GM12878 (cell line): ENCODE results near the gene GZMM. TPM values are rescaled to one million over a fixed set of nuclear protein-coding genes. Genes with fewer than 3 reads are reported as not detected.
A peak's percentile ranks its signal among the peaks of the same experiment; 100 is the strongest.

Source experiments
- ATAC-seq: fragments of 200-7000 bp; cut with Tn5 transposase; 3 replicates; pipeline ENCODE4 v1.9.1; 2020; ENCODE audit warnings: mild to moderate bottlenecking, moderate library complexity
- BruUV-seq: library from RNA; stranded (reverse); fragments of 400-500 nt; replicated peaks from 2 replicates; lab custom pipeline; 2021; lab: Mats Ljungman, UMichigan
- CTCF ChIA-PET: fragments of 300-600 bp; sonication (Branson Sonifier 250); formaldehyde crosslinking; extraction: SDS; loops from one replicate; lab custom pipeline; 2021; ENCODE audit warnings: inconsistent platforms; lab: Yijun Ruan, JAX
- POLR2A ChIA-PET: fragments of 350-600 bp; formaldehyde crosslinking; extraction: SDS; loops from one replicate; lab custom pipeline; 2021; ENCODE audit warnings: inconsistent platforms; lab: Charles Lee
- RAD21 ChIA-PET: fragments of 300-600 bp; sonication (Branson Sonifier 250); formaldehyde crosslinking; loops from one replicate; lab custom pipeline; 2023; ENCODE audit warnings: antibody characterized with exemption; ENCODE audit not compliant: unreplicated experiment; lab: Charles Lee
- SMC1A ChIA-PET: fragments of 300-600 bp; sonication (Branson Sonifier 250); formaldehyde crosslinking; loops from one replicate; lab custom pipeline; 2023; ENCODE audit not compliant: unreplicated experiment, uncharacterized antibody; lab: Charles Lee
- DNase-seq: peaks from one replicate; pipeline ENCODE4 v3.0.0-alpha.2; 2011; ENCODE audit warnings: low read depth, low spot score
- FAIRE-seq: peaks from 3 replicates; lab custom pipeline; 2011; peaks lifted over from hg19 to GRCh38; lab: Jason Lieb, UNC
- H2AFZ ChIP-seq: 2 replicates; pipeline ENCODE4 v1.6.0; 2011; ENCODE audit warnings: low read depth, low read length, control low read depth; ENCODE audit not compliant: control insufficient read depth
- H3K27ac ChIP-seq: 2 replicates; pipeline ENCODE4 v1.5.1; 2011; ENCODE audit warnings: control low read depth; ENCODE audit not compliant: control insufficient read depth, insufficient read depth
- H3K27me3 ChIP-seq, 2 experiments: replicated peaks in 1 of 2; 2 replicates each; pipeline versions ENCODE4 v1.6.0 to v1.6.1; 2011; ENCODE audit warnings: low read length in 1 of 2; ENCODE audit not compliant: control insufficient read depth in 2 of 2, insufficient read depth in 2 of 2
- H3K36me3 ChIP-seq, 2 experiments: 2 replicates each; pipeline ENCODE4 v1.5.1; 2011; ENCODE audit warnings: low read length in 1 of 2; ENCODE audit not compliant: control insufficient read depth in 2 of 2, insufficient read depth in 2 of 2
- H3K4me1 ChIP-seq: 2 replicates; pipeline ENCODE4 v1.6.1; 2011; ENCODE audit warnings: mild to moderate bottlenecking, low read length, moderate library complexity, mixed read lengths; ENCODE audit not compliant: control insufficient read depth, insufficient read depth
- H3K4me2 ChIP-seq: 2 replicates; pipeline ENCODE4 v1.6.0; 2011; ENCODE audit warnings: control low read depth; ENCODE audit not compliant: control insufficient read depth, insufficient read depth
- H3K4me3 ChIP-seq: fragments of 200-600 bp; sonication (generic); 2 replicates; pipeline ENCODE4 v1.5.1; 2016
- H3K79me2 ChIP-seq: 2 replicates; pipeline ENCODE4 v1.6.0; 2011; ENCODE audit warnings: low read length; ENCODE audit not compliant: control insufficient read depth, insufficient read depth
- H3K9ac ChIP-seq: 2 replicates; pipeline ENCODE4 v1.8.0; 2011; ENCODE audit warnings: low read length, control low read depth, mixed read lengths; ENCODE audit not compliant: control insufficient read depth, insufficient read depth
- H3K9me3 ChIP-seq: replicated peaks from 3 replicates; pipeline ENCODE4 v1.5.1; 2011; ENCODE audit warnings: mild to moderate bottlenecking, low read length; ENCODE audit not compliant: control insufficient read depth, insufficient read depth
- H4K20me1 ChIP-seq: 2 replicates; pipeline ENCODE4 v1.6.0; 2011; ENCODE audit not compliant: control insufficient read depth, insufficient read depth
- BCL11A ChIP-seq: IDR thresholded peaks from 2 replicates; pipeline ENCODE4 v1.6.1; 2011; ENCODE audit warnings: low read depth, low read length
- CHD1 ChIP-seq: IDR thresholded peaks from 2 replicates; pipeline ENCODE4 v1.6.1; 2012; ENCODE audit warnings: low read depth, low read length, improper control_type of control experiment
- EGR1 ChIP-seq, 2 experiments: IDR thresholded peaks; 1 replicate in 1 of 2; 2 replicates in 1 of 2; pipeline ENCODE4 v1.6.1; 2011 to 2012; ENCODE audit warnings: low read depth in 2 of 2, low read length in 2 of 2, borderline replicate concordance in 1 of 2, mild to moderate bottlenecking in 1 of 2, moderate library complexity in 1 of 2
- MEF2B ChIP-seq: fragments of 450-650 bp; IDR thresholded peaks from 2 replicates; pipeline ENCODE4 v1.6.1; 2018; ENCODE audit warnings: mild to moderate bottlenecking, moderate library complexity; ENCODE audit not compliant: partially characterized antibody, poor library complexity, severe bottlenecking
- RAD21 ChIP-seq: IDR thresholded peaks from 2 replicates; pipeline ENCODE4 v1.6.1; 2011; ENCODE audit warnings: mild to moderate bottlenecking, low read depth, low read length, moderate library complexity; ENCODE audit not compliant: insufficient read depth
- SMARCA5 ChIP-seq: fragments of 450-650 bp; IDR thresholded peaks from 2 replicates; pipeline ENCODE4 v1.6.1; 2017; ENCODE audit warnings: mild to moderate bottlenecking
- SP1 ChIP-seq: IDR thresholded peaks from one replicate; pipeline ENCODE4 v1.6.1; 2011; ENCODE audit warnings: low read depth, low read length
- TARDBP ChIP-seq: IDR thresholded peaks from 2 replicates; pipeline ENCODE4 v1.6.1; 2016; ENCODE audit warnings: borderline replicate concordance
- TCF3 ChIP-seq: IDR thresholded peaks from 2 replicates; pipeline ENCODE4 v1.6.1; 2012; ENCODE audit warnings: low read depth, mild to moderate bottlenecking, low read length, borderline replicate concordance; ENCODE audit not compliant: insufficient read depth
- ZNF217 ChIP-seq: fragments of 450-650 bp; IDR thresholded peaks from 2 replicates; pipeline ENCODE4 v1.6.1; 2017; ENCODE audit warnings: antibody characterized with exemption, mild to moderate bottlenecking
- ZSCAN29 ChIP-seq: fragments of 450-650 bp; IDR thresholded peaks from 2 replicates; pipeline ENCODE4 v1.6.1; 2017; ENCODE audit warnings: mild to moderate bottlenecking, moderate library complexity
- WGBS: methylation state at CpG from one replicate; pipeline ENCODE4 v1.1.6; 2016; ENCODE audit warnings: low lambda C conversion rate; ENCODE audit not compliant: insufficient replicate concordance, insufficient coverage; ENCODE audit errors: missing lambda C conversion rate; 5-methylcytosine and 5-hydroxymethylcytosine counted together
- in situ Hi-C: fragments of 300-500 bp; cut with MboI; formaldehyde crosslinking; loops from 9 replicates; pipeline ENCODE4 v1.14.3; 2018; ENCODE audit warnings: mixed read lengths
- intact Hi-C: fragments of 100-400 bp; cut with micrococcal nuclease; formaldehyde crosslinking; loops from one replicate; pipeline ENCODE4 v1.14.2; 2022; ENCODE audit not compliant: unreplicated experiment
- polyA plus RNA-seq, 11 experiments: library from polyadenylated mRNA; depleted of rRNA in 4 of 11; unstranded in 6 of 11; stranded (reverse) in 5 of 11; fragments of >200 nt; fragmentation: Nextera tagmentation in 4 of 11; fragmentation: Illumina TruSeq in 1 of 11; extraction: Ambion mirVana in 4 of 11; extraction: Trizol in 1 of 11; gene quantifications; 1 replicate in 1 of 11; 2 replicates in 10 of 11; pipeline versions ENCODE4 v1.2.1 to v1.2.3, GENCODE V29; 2011 to 2016; ENCODE audit warnings: inconsistent platforms in 2 of 11, missing spikeins in 2 of 11, low read depth in 1 of 11
- total RNA-seq, 4 experiments: library from RNA; depleted of rRNA in 3 of 4; stranded (reverse); fragments of >200 nt in 3 of 4; fragmentation: Illumina TruSeq in 1 of 4; extraction: Trizol in 1 of 4; gene quantifications; 2 replicates each; pipeline versions ENCODE4 v1.2.1 to v1.2.3, GENCODE V29; 2013 to 2021
- TF ChIP-seq, protein P1 (sequence below): IDR thresholded peaks from 2 replicates; pipeline ENCODE4 v1.6.1; 2011; ENCODE audit warnings: mild to moderate bottlenecking, low read depth, low read length, moderate library complexity; ENCODE audit not compliant: insufficient replicate concordance
- TF ChIP-seq, protein P2 (sequence below), 3 experiments: IDR thresholded peaks in 2 of 3; conservative IDR thresholded peaks in 1 of 3; 2 replicates each; pipeline ENCODE4 v1.5.1; 2011; ENCODE audit warnings: low read depth in 3 of 3, low read length in 3 of 3, mild to moderate bottlenecking in 3 of 3, control low read depth in 2 of 3, moderate library complexity in 2 of 3, inconsistent platforms in 1 of 3, mixed read lengths in 1 of 3; ENCODE audit not compliant: control insufficient read depth in 2 of 3, insufficient read depth in 1 of 3; ENCODE audit errors: extremely low read depth in 1 of 3
- TF ChIP-seq, protein P3 (sequence below): fragments of 450-650 bp; IDR thresholded peaks from 2 replicates; pipeline ENCODE4 v1.6.1; 2017; ENCODE audit warnings: mild to moderate bottlenecking

Gene GZMM
- total and polyA plus RNA-seq, 10 of the 15 experiments (the other 5 are each of a cell fraction or from before 2014, with no cell fraction given), result 0.09 to 0.48 (median 0.23) TPM; not detected in 7

DNA sequence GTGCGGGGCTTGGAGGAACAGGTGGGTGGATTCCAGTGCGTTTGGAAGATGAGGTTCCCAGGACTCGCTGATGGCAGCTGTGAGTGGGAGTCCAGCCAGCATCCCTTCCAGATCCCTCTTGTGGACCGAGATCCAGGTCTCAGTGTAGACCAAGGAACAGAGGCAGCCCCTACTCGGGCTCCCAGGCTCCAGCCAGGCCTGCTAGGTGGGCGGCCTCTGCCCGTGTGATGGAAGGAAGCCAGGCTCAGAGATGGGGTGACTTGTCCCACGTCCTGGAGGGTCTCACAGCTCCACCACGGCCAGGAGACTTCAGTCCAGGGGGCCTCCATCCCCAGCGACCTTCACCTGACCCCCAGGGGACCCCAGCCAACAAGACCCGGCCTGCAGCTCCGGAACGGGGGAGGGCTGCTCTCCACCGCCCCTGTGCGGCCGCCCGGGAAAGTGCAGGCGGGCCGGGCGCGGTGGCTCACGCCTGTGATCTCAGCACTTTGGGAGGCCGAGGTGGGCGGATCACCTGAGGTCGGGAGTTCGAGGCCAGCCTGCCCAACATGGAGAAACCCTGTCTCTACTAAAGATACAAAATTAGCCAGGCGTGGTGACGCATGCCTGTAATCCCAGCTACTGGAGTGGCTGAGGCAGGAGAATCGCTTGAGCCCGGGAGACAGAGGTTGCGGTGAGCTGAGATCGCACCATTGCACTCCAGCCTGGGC is 48.3 kb upstream of the GZMM start:
- Histone ChIP-seq H3K4me3 (no peak overlapping the region), H3K4me1 (no peaks in the 10 kb centered on the region), H3K27me3 (no peaks in the 10 kb centered on the region; a peak in 1 of 4 replicates), H3K4me2 (no peak overlapping the region), H3K36me3 (no peaks in the 10 kb centered on the region), H3K27ac (no peak overlapping the region), H3K9me3 (no peaks in the 10 kb centered on the region; the same call in 2 of the 3 replicates), H3K9ac (no peak overlapping the region), H4K20me1 (no peaks in the 10 kb centered on the region), H3K79me2 (no peaks in the 10 kb centered on the region), H2AFZ (no peak overlapping the region)
- FAIRE-seq (no peak), ATAC-seq (peak; percentile 63), DNase-seq (no peak)
- ChIA-PET RAD21 (no interaction called here), POLR2A (no interaction called here), SMC1A (interaction anchor here (0.6 kb wide), 1 partner anchor 14 kb away, joined by 3 read pairs; no protein-coding TSS in a partner anchor), CTCF (interaction anchor here (1.3 to 2.8 kb wide), 2 partner anchors 10 to 11 kb away, joined by 4 to 12 read pairs; no protein-coding TSS in a partner anchor)
- in situ Hi-C loops (no loop called here), intact Hi-C loops (no loop called here)
- no TSS peak for BruUV-seq
- WGBS, result 20% methylated on average over 32 of the region's 32 CpGs
- TF ChIP-seq CHD1 (no peak), TCF3 (no peak), ZNF217 (peak; percentile 69; the same call in 1 of the 2 replicates), RAD21 (peak; percentile 23; the same call in 1 of the 2 replicates), EGR1 (IDR thresholded peaks at IDR 0.05; ENCODE audit: borderline replicate concordance in 1 of 2, low read depth in 2 of 2, low read length in 2 of 2) (peak in 1 of 2 experiments; percentile 42; a peak in 1 of 3 replicates), MEF2B (peak; percentile 25), ZSCAN29 (no peak), BCL11A (no peak), SP1 (no peak), TARDBP (no peak), SMARCA5 (peak; percentile 82)
- TF ChIP-seq, protein P1, sequence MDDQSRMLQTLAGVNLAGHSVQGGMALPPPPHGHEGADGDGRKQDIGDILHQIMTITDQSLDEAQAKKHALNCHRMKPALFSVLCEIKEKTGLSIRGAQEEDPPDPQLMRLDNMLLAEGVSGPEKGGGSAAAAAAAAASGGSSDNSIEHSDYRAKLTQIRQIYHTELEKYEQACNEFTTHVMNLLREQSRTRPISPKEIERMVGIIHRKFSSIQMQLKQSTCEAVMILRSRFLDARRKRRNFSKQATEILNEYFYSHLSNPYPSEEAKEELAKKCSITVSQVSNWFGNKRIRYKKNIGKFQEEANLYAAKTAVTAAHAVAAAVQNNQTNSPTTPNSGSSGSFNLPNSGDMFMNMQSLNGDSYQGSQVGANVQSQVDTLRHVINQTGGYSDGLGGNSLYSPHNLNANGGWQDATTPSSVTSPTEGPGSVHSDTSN, result no peak
- TF ChIP-seq, protein P2, sequence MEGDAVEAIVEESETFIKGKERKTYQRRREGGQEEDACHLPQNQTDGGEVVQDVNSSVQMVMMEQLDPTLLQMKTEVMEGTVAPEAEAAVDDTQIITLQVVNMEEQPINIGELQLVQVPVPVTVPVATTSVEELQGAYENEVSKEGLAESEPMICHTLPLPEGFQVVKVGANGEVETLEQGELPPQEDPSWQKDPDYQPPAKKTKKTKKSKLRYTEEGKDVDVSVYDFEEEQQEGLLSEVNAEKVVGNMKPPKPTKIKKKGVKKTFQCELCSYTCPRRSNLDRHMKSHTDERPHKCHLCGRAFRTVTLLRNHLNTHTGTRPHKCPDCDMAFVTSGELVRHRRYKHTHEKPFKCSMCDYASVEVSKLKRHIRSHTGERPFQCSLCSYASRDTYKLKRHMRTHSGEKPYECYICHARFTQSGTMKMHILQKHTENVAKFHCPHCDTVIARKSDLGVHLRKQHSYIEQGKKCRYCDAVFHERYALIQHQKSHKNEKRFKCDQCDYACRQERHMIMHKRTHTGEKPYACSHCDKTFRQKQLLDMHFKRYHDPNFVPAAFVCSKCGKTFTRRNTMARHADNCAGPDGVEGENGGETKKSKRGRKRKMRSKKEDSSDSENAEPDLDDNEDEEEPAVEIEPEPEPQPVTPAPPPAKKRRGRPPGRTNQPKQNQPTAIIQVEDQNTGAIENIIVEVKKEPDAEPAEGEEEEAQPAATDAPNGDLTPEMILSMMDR (IDR thresholded peaks at IDR 0.05 in 2 of 3, conservative IDR thresholded peaks at IDR 0.05 in 1 of 3; ENCODE audit: control insufficient read depth in 2 of 3, extremely low read depth in 1 of 3, insufficient read depth in 1 of 3, low read depth in 3 of 3, low read length in 3 of 3), result peak; percentile 38 to 78 (median 66)
- TF ChIP-seq, protein P3, sequence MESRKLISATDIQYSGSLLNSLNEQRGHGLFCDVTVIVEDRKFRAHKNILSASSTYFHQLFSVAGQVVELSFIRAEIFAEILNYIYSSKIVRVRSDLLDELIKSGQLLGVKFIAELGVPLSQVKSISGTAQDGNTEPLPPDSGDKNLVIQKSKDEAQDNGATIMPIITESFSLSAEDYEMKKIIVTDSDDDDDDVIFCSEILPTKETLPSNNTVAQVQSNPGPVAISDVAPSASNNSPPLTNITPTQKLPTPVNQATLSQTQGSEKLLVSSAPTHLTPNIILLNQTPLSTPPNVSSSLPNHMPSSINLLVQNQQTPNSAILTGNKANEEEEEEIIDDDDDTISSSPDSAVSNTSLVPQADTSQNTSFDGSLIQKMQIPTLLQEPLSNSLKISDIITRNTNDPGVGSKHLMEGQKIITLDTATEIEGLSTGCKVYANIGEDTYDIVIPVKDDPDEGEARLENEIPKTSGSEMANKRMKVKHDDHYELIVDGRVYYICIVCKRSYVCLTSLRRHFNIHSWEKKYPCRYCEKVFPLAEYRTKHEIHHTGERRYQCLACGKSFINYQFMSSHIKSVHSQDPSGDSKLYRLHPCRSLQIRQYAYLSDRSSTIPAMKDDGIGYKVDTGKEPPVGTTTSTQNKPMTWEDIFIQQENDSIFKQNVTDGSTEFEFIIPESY, result no peak
